HEK293 (cell line): Measurements from ENCODE around the gene MPV17.

ENCODE experiments used
- CTCF ChIA-PET: fragments of 350-600 bp; formaldehyde crosslinking; extraction: SDS; loops from one replicate; lab custom pipeline; 2021; ENCODE audit warnings: antibody characterized with exemption; lab: Yijun Ruan, JAX
- POLR2A ChIA-PET: fragments of 300-600 bp; formaldehyde crosslinking; extraction: SDS; loops from one replicate; lab custom pipeline; 2020; ENCODE audit warnings: antibody characterized with exemption, inconsistent platforms; lab: Yijun Ruan, JAX
- H3K27ac ChIP-seq: fragments of 200-500 bp; sonication (Bioruptor generic); 2 replicates; pipeline ENCODE4 v1.5.1; 2014; ENCODE audit warnings: low read depth, low read length, control low read depth, inconsistent platforms; ENCODE audit errors: extremely low read depth
- H3K36me3 ChIP-seq, 2 experiments: fragments of 200-500 bp in 1 of 2; sonication (Bioruptor generic) in 1 of 2; 1 replicate in 1 of 2; 2 replicates in 1 of 2; pipeline ENCODE4 v1.5.1; 2014 to 2017; ENCODE audit warnings: inconsistent platforms in 2 of 2, low read length in 2 of 2; ENCODE audit not compliant: control insufficient read depth in 2 of 2, insufficient read depth in 1 of 2
- H3K4me1 ChIP-seq: fragments of 200-500 bp; sonication (Bioruptor generic); 2 replicates; pipeline ENCODE4 v1.5.1; 2014; ENCODE audit warnings: mild to moderate bottlenecking, low read length, inconsistent platforms; ENCODE audit not compliant: control insufficient read depth, insufficient read depth
- H3K4me3 ChIP-seq: 2 replicates; pipeline ENCODE4 v1.5.1; 2011; ENCODE audit warnings: low read depth, mild to moderate bottlenecking, control low read depth, low read length, moderate library complexity
- H3K9me3 ChIP-seq: fragments of 200-500 bp; sonication (Bioruptor generic); 2 replicates; pipeline ENCODE4 v1.5.1; 2014; ENCODE audit warnings: low read depth, low read length, inconsistent platforms; ENCODE audit not compliant: control insufficient read depth, insufficient read depth
- BCL11A ChIP-seq: fragments of 450-650 bp; formaldehyde crosslinking; IDR thresholded peaks from 2 replicates; pipeline ENCODE4 v1.5.1; 2016; ENCODE audit warnings: low read depth, missing biosample characterization, missing genetic modification characterization
- HOXC10 ChIP-seq: sonication (generic); formaldehyde crosslinking; IDR thresholded peaks from 2 replicates; pipeline ENCODE4 v1.8.1; 2023; ENCODE audit warnings: mild to moderate bottlenecking, missing genetic modification reagents
- TCF7L2 ChIP-seq: IDR thresholded peaks from 2 replicates; pipeline ENCODE4 v1.6.1; 2011; ENCODE audit warnings: low read depth, mild to moderate bottlenecking, inconsistent platforms, low read length, moderate library complexity, borderline replicate concordance
- ZIC2 ChIP-seq: fragments of 450-650 bp; formaldehyde crosslinking; IDR thresholded peaks from 2 replicates; pipeline ENCODE4 v1.5.1; 2016; ENCODE audit warnings: missing biosample characterization, missing genetic modification characterization
- ZNF146 ChIP-seq: fragments of 450-650 bp; formaldehyde crosslinking; IDR thresholded peaks from 2 replicates; pipeline ENCODE4 v1.5.1; 2016; ENCODE audit warnings: missing biosample characterization, missing genetic modification characterization
- ZNF174 ChIP-seq: fragments of 450-650 bp; formaldehyde crosslinking; IDR thresholded peaks from 2 replicates; pipeline ENCODE4 v1.5.0; 2017; ENCODE audit warnings: missing biosample characterization, mild to moderate bottlenecking, missing genetic modification characterization
- ZNF19 ChIP-seq: fragments of 450-650 bp; formaldehyde crosslinking; IDR thresholded peaks from 2 replicates; pipeline ENCODE4; 2016; ENCODE audit warnings: missing biosample characterization, missing genetic modification characterization, low read depth
- ZNF341 ChIP-seq: fragments of 450-650 bp; formaldehyde crosslinking; IDR thresholded peaks from 2 replicates; pipeline ENCODE4; 2016; ENCODE audit warnings: low read depth, missing biosample characterization, missing genetic modification characterization
- ZNF416 ChIP-seq: fragments of 450-650 bp; formaldehyde crosslinking; IDR thresholded peaks from 2 replicates; pipeline ENCODE4 v1.5.1; 2016; ENCODE audit warnings: missing biosample characterization, missing genetic modification characterization
- ZNF501 ChIP-seq: fragments of 450-650 bp; formaldehyde crosslinking; IDR thresholded peaks from 2 replicates; pipeline ENCODE4 v1.5.1; 2016; ENCODE audit warnings: missing biosample characterization, missing genetic modification characterization
- ZNF558 ChIP-seq: fragments of 450-650 bp; formaldehyde crosslinking; IDR thresholded peaks from 2 replicates; pipeline ENCODE4 v1.5.1; 2016; ENCODE audit warnings: missing biosample characterization, missing genetic modification characterization
- ZNF660 ChIP-seq: fragments of 450-650 bp; IDR thresholded peaks from 2 replicates; pipeline ENCODE4 v1.5.1; 2018; ENCODE audit warnings: missing biosample characterization, mild to moderate bottlenecking, missing genetic modification characterization
- ZNF843 ChIP-seq: fragments of 450-650 bp; formaldehyde crosslinking; IDR thresholded peaks from 2 replicates; pipeline ENCODE4 v1.5.1; 2016; ENCODE audit warnings: missing biosample characterization, missing genetic modification characterization
- TF ChIP-seq, protein P1 (sequence below): fragments of 450-650 bp; formaldehyde crosslinking; IDR thresholded peaks from 2 replicates; pipeline ENCODE4 v1.5.1; 2017; ENCODE audit warnings: missing biosample characterization, missing genetic modification characterization
- TF ChIP-seq, protein P2 (sequence below): fragments of 450-650 bp; formaldehyde crosslinking; IDR thresholded peaks from 2 replicates; pipeline ENCODE4 v1.5.1; 2017; ENCODE audit warnings: missing biosample characterization, mild to moderate bottlenecking, missing genetic modification characterization, moderate library complexity
- TF ChIP-seq, protein P3 (sequence below): fragments of 450-650 bp; formaldehyde crosslinking; IDR thresholded peaks from 2 replicates; pipeline ENCODE4 v1.5.1; 2016; ENCODE audit warnings: missing biosample characterization, missing genetic modification characterization, borderline replicate concordance
- TF ChIP-seq, protein P4 (sequence below): fragments of 450-650 bp; formaldehyde crosslinking; IDR thresholded peaks from 2 replicates; pipeline ENCODE4 v1.5.1; 2016; ENCODE audit warnings: missing biosample characterization, missing genetic modification characterization

MPV17 gene

DNA sequence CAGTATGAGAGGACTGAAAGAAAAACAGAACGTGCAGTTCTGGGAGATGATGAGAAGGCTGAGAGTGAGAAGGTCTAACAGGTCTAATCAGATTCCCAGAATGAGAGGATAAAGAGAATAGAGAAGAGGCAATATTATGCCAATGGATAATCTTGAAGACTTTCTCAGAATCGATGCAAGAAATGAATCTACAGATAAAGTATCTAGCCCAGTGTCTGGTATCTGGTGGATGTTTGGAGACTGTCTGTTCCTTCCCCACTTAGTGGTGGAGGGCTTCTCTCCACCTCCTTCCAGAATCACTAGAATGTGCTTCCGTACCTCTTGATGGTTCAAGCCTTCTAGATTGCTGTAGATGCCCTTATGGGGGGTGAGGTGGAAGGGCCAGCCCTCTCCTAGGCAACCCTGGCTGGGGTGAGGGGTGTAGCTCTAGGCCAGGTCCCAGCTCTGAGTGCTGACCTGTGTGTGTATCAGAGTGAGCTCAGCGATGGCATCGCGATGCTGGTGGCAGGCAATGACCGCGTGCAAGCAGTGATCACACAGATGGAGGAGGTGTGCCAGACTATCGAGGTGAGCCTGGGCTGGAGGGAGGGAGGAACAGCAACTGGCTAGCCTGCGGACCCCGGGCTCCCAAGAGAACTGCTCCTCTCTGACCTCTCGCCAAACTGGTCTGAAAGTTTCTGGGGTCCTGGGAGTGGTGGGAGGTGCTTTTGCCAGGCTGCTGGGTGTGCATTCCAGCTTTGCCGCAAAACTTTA, 18.2 kb downstream of the MPV17 start:
- H3K9me3 ChIP-seq = no peaks in the 10 kb centered on the region
- ChIA-PET POLR2A (no interaction called here), CTCF (interaction anchor here (1.5 to 17.4 kb wide), 8 partner anchors 7 to 208 kb away, joined by 4 to 211 read pairs (median 30); partner anchors contain the start of genes MPV17 and TRIM54)
- peaks cover 0 to 12% of the 10 kb centered on the region in 2 experiments; a peak in 1 of 3 replicates for H3K36me3 ChIP-seq
- H3K4me1 ChIP-seq = no peaks in the 10 kb centered on the region
- TF ChIP-seq, protein P1, sequence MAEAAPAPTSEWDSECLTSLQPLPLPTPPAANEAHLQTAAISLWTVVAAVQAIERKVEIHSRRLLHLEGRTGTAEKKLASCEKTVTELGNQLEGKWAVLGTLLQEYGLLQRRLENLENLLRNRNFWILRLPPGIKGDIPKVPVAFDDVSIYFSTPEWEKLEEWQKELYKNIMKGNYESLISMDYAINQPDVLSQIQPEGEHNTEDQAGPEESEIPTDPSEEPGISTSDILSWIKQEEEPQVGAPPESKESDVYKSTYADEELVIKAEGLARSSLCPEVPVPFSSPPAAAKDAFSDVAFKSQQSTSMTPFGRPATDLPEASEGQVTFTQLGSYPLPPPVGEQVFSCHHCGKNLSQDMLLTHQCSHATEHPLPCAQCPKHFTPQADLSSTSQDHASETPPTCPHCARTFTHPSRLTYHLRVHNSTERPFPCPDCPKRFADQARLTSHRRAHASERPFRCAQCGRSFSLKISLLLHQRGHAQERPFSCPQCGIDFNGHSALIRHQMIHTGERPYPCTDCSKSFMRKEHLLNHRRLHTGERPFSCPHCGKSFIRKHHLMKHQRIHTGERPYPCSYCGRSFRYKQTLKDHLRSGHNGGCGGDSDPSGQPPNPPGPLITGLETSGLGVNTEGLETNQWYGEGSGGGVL (tag by site-specific recombination) = no peak
- no peak for TF ChIP-seq ZNF416 (tag by site-specific recombination)
- no peak for TF ChIP-seq TCF7L2
- TF ChIP-seq ZNF501 (tag by site-specific recombination) = no peak
- no peak for TF ChIP-seq HOXC10 (CRISPR knock-in tag)
- TF ChIP-seq ZNF660 (tag by site-specific recombination) = no peak
- TF ChIP-seq, protein P2, sequence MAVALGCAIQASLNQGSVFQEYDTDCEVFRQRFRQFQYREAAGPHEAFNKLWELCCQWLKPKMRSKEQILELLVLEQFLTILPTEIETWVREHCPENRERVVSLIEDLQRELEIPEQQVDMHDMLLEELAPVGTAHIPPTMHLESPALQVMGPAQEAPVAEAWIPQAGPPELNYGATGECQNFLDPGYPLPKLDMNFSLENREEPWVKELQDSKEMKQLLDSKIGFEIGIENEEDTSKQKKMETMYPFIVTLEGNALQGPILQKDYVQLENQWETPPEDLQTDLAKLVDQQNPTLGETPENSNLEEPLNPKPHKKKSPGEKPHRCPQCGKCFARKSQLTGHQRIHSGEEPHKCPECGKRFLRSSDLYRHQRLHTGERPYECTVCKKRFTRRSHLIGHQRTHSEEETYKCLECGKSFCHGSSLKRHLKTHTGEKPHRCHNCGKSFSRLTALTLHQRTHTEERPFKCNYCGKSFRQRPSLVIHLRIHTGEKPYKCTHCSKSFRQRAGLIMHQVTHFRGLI (tag by site-specific recombination) = no peak
- TF ChIP-seq ZNF19 (tag by site-specific recombination) = no peak
- TF ChIP-seq BCL11A (tag by site-specific recombination) = no peak
- TF ChIP-seq ZNF843 (tag by site-specific recombination) = no peak
- no peak for TF ChIP-seq ZIC2
- no peak for TF ChIP-seq ZNF146
- peak; percentile 98 for TF ChIP-seq ZNF558
- TF ChIP-seq ZNF341 = peak; percentile 26; the same call in 1 of the 2 replicates
- no peak for TF ChIP-seq ZNF174
- TF ChIP-seq, protein P3, sequence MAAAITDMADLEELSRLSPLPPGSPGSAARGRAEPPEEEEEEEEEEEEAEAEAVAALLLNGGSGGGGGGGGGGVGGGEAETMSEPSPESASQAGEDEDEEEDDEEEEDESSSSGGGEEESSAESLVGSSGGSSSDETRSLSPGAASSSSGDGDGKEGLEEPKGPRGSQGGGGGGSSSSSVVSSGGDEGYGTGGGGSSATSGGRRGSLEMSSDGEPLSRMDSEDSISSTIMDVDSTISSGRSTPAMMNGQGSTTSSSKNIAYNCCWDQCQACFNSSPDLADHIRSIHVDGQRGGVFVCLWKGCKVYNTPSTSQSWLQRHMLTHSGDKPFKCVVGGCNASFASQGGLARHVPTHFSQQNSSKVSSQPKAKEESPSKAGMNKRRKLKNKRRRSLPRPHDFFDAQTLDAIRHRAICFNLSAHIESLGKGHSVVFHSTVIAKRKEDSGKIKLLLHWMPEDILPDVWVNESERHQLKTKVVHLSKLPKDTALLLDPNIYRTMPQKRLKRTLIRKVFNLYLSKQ (tag by site-specific recombination) = no peak
- TF ChIP-seq, protein P4, sequence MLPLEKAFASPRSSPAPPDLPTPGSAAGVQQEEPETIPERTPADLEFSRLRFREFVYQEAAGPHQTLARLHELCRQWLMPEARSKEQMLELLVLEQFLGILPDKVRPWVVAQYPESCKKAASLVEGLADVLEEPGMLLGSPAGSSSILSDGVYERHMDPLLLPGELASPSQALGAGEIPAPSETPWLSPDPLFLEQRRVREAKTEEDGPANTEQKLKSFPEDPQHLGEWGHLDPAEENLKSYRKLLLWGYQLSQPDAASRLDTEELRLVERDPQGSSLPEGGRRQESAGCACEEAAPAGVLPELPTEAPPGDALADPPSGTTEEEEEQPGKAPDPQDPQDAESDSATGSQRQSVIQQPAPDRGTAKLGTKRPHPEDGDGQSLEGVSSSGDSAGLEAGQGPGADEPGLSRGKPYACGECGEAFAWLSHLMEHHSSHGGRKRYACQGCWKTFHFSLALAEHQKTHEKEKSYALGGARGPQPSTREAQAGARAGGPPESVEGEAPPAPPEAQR (tag by site-specific recombination) = no peak
- no peak overlapping the region for H3K27ac ChIP-seq
- no peak overlapping the region for H3K4me3 ChIP-seq
